Nucleus accumbens (tissue), 56 donors: ENCODE results near the gene TP53TG3E.
"Not testable (repeated sequence)": the region's sequence is repeated elsewhere in the genome, so short reads cannot be mapped to it uniquely, and the experiment has no call there.

Experiments used
- DNase-seq, 56 donors: peaks; one replicate each; lab custom pipeline; 2025; lab: John Stamatoyannopoulos, UW

Gene TP53TG3E, protein sequence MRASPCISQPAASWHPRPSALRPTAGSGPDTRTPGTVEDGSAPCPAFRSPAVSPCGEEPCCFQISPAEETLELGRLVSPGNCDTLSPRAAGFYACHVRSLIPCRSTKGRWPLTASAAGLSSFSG

GRCh38 chr16:33304006-33304405 lies at the start of gene TP53TG3E:
TSS of gene TP53TG3E (plus strand) at chr16:33304306. CDS start at chr16:33304374, 68 bp downstream.
- DNase-seq = not testable (repeated sequence)

DNA sequence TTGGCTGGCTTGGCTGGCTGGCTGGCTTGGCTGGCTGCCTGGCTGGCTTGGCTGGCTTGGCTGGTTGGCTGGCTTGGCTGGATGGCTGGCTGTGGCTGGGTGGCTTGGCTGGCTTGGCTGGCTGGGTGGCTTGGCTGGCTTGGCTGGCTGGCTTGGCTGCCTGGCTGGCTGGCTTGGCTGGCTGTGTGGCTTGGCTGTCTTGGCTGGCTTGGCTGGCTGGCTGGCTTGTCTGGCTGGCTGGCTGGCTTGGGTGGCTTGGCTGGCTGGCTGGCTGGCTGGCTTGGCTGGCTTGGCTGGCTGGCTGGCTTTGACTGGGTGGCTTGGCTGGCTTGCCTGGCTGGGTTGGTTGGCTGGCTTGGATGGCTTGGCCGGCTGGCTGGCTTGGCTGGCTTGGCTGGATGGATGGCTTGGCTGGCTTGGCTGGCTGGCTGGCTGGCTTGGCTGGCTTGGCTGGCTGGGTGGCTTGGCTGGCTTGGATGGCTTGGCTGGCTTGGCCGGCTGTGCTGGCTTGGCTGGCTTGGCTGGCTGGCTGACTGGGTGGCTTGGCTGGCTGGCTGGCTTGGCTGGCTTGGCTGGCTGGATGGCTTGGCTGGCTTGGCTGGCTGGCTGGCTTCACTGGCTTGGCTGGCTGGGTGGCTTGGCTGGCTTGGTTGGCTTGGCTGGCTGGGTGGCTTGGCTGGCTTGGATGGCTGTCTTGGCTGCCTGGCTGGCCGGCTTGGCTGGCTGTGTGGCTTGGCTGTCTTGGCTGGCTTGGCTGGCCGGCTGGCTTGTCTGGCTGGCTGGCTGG lies 32.3 kb downstream of the TP53TG3E start:
- not testable (repeated sequence) for DNase-seq

DNA sequence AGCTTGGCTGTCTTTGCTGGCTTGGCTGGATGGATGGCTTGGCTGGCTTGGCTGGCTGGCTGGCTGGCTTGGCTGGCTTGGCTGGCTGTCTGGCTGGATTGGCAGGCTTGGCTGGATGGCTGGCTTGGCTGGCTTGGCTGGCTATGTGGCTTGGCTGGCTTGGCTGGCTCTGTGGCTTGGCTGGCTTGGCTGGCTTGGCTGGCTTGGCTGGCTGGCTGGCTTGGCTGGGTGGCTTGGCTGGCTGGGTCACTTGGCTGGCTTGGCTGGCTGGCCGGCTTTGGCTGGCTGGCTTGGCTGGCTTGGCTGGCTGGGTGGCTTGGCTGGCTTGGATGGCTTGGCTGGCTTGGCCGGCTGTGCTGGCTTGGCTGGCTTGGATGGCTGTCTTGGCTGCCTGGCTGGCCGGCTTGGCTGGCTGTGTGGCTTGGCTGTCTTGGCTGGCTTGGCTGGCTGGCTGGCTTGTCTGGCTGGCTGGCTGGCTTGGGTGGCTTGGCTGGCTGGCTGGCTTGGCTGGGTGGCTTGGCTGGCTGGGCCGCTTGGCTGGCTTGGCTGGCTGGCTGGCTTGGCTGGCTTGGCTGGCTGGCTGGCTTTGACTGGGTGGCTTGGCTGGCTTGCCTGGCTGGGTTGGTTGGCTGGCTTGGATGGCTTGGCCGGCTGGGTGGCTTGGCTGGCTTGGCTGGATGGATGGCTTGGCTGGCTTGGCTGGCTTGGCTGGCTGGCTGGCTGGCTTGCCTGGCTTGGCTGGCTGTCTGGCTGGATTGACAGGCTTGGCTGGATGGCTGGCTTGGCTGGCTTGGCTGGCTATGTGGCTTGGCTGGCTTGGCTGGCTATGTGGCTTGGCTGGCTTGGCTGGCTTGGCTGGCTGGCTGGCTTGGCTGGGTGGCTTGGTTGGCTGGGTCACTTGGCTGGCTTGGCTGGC lies 33.8 kb downstream of the TP53TG3E start:
- DNase-seq = not testable (repeated sequence)

DNA sequence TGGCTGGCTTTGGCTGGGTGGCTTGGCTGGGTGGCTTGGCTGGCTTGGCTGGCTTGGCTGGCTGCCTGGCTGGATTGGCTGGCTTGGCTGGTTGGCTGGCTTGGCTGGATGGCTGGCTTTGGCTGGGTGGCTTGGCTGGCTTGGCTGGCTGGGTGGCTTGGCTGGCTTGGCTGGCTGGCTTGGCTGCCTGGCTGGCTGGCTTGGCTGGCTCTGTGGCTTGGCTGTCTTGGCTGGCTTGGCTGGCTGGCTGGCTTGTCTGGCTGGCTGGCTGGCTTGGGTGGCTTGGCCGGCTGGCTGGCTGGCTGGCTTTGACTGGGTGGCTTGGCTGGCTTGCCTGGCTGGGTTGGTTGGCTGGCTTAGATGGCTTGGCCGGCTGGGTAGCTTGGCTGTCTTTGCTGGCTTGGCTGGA lies 34.4 kb downstream of the TP53TG3E start:
- DNase-seq = not testable (repeated sequence)

DNA sequence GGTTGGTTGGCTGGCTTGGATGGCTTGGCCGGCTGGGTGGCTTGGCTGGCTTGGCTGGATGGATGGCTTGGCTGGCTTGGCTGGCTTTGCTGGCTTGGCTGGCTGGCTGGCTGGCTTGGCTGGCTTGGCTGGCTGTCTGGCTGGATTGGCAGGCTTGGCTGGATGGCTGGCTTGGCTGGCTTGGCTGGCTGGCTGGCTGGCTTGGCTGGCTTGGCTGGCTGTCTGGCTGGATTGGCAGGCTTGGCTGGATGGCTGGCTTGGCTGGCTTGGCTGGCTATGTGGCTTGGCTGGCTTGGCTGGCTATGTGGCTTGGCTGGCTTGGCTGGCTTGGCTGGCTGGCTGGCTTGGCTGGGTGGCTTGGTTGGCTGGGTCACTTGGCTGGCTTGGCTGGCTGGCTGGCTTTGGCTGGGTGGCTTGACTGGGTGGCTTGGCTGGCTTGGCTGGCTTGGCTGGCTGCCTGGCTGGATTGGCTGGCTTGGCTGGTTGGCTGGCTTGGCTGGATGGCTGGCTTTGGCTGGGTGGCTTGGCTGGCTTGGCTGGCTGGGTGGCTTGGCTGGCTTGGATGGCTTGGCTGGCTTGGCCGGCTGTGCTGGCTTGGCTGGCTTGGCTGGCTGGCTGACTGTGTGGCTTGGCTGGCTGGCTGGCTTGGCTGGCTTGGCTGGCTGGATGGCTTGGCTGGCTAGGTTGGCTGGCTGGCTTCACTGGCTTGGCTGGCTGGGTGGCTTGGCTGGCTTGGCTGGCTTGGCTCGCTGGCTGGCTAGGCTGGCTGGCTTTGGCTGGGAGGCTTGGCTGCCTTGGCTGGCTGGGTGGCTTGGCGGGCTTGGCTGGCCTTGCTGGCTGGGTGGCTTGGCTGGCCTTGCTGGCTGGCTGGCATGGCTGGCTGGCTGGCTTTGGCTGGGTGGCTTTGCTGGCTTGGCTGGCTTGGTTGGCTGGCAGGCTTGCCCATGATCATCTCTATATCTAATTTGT lies 35.3 kb downstream of the TP53TG3E start:
- not testable (repeated sequence) for DNase-seq
